ENCODE measurements around the gene NEDD1. TPM values are rescaled to one million over a fixed set of nuclear protein-coding genes. Genes with fewer than 3 reads are reported as not detected.

The NEDD1 gene
- total RNA-seq, 1 experiment from 2014 or later: 17.2 TPM

DNA sequence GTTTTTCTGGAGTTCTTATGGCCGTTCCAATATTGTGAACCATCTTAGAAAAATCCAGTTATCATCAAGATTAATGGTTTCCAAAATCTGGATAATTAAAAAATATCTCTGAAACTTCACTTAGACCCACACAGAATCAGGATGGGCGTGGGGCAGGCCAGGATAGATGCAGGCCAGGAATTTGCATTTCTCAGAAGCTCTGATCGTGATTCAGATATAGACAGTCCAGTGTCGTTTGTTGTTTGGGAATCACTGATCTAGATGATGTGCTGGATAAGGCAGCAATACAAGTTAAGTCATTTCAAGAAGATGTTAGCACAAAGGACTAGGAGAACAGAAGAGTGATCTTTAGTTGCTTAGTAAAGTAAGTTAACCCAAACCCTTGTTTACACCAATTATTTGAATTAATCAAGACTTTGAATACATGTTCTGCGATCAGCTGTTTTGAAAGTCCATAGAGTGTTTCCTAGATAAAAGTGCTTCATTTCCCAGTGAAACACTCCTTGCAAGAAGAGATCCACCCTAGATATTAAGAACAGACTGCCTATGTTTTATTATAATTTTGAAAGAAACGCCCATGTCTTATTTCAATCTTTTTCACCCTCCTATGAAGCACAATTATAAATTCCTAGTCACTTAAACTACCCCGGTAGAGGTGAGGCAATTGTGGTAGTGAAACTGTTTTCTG, 90.9 kb downstream of the NEDD1 start:
- TF ChIP-seq, protein P1, sequence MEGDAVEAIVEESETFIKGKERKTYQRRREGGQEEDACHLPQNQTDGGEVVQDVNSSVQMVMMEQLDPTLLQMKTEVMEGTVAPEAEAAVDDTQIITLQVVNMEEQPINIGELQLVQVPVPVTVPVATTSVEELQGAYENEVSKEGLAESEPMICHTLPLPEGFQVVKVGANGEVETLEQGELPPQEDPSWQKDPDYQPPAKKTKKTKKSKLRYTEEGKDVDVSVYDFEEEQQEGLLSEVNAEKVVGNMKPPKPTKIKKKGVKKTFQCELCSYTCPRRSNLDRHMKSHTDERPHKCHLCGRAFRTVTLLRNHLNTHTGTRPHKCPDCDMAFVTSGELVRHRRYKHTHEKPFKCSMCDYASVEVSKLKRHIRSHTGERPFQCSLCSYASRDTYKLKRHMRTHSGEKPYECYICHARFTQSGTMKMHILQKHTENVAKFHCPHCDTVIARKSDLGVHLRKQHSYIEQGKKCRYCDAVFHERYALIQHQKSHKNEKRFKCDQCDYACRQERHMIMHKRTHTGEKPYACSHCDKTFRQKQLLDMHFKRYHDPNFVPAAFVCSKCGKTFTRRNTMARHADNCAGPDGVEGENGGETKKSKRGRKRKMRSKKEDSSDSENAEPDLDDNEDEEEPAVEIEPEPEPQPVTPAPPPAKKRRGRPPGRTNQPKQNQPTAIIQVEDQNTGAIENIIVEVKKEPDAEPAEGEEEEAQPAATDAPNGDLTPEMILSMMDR (conservative IDR thresholded peaks at IDR 0.05): no peak
- no peak overlapping the region for H3K9ac ChIP-seq (ENCODE audit: extremely low read depth, insufficient read length, low read length)
- H3K4me1 ChIP-seq (ENCODE audit: insufficient read depth, low read length): no peaks in the 10 kb centered on the region
- no peak overlapping the region for H3K56ac ChIP-seq (ENCODE audit: insufficient read length, low read depth, low read length)
- H3K79me1 ChIP-seq (ENCODE audit: insufficient read depth, low read depth, low read length, poor library complexity, severe bottlenecking): no peaks in the 10 kb centered on the region
- no peaks in the 10 kb centered on the region for H3K23me2 ChIP-seq (ENCODE audit: insufficient read length, low read depth, low read length, poor library complexity, severe bottlenecking)
- no peak overlapping the region for H3K27ac ChIP-seq (ENCODE audit: insufficient read length, low read depth, low read length)
- H3K14ac ChIP-seq (ENCODE audit: insufficient read depth, low read length): no peak overlapping the region
- H4K5ac ChIP-seq (ENCODE audit: insufficient read length, low read depth, low read length): no peak overlapping the region
- no peak overlapping the region for H2BK15ac ChIP-seq (ENCODE audit: low read depth, low read length)
- no peak overlapping the region for H2BK12ac ChIP-seq (ENCODE audit: insufficient read length, low read depth, low read length)
- H3T11ph ChIP-seq (ENCODE audit: low read length): no peak overlapping the region
- H4K91ac ChIP-seq (ENCODE audit: insufficient read length, low read depth, low read length): no peak overlapping the region
- H4K8ac ChIP-seq (replicated peaks; ENCODE audit: insufficient read length, low read depth, low read length): no peak overlapping the region
- no peak overlapping the region for H3K4me2 ChIP-seq (ENCODE audit: insufficient read depth, insufficient read length, low read length)
- no peak overlapping the region for H3K23ac ChIP-seq (ENCODE audit: insufficient read length, low read depth, low read length)
- H3K79me2 ChIP-seq (ENCODE audit: insufficient read depth, low read length): no peaks in the 10 kb centered on the region
- no peak overlapping the region for H2BK20ac ChIP-seq (ENCODE audit: low read depth, low read length, poor library complexity, severe bottlenecking)
- no peak overlapping the region for H2BK120ac ChIP-seq (ENCODE audit: low read depth, low read length, poor library complexity, severe bottlenecking)
- no peak for DNase-seq
- no peaks in the 10 kb centered on the region for H4K20me1 ChIP-seq (ENCODE audit: control insufficient read depth, insufficient read depth, insufficient read length)
- H2AFZ ChIP-seq (ENCODE audit: low read length): no peak overlapping the region
- H2AK5ac ChIP-seq (ENCODE audit: insufficient read length, low read length): no peak overlapping the region
- WGBS (ENCODE audit: extremely low coverage, insufficient read length, low lambda C conversion rate): no CpG with 5 or more reads among the region's 7 CpGs
- H3K4ac ChIP-seq (ENCODE audit: low read depth, low read length): no peak overlapping the region
- Mint-ChIP-seq H3K27me3 (ENCODE audit: low read depth) (no peaks in the 10 kb centered on the region), H3K4me1 (peaks cover 2 to 3% of the 10 kb centered on the region in 2 experiments; a peak in 2 of 4 replicates), H3K4me3 (no peak overlapping the region), H3K9me3 (no peaks in the 10 kb centered on the region), H3K27ac (no peak overlapping the region), H3K36me3 (ENCODE audit: insufficient read depth in 1 of 3, low read depth in 3 of 3) (peaks cover 0 to 2% (median 0%) of the 10 kb centered on the region in 3 experiments; a peak in 1 of 7 replicates)
- no peaks in the 10 kb centered on the region for H3K9me3 ChIP-seq (ENCODE audit: control insufficient read depth, low read depth, low read length)
- H3K18ac ChIP-seq (ENCODE audit: insufficient read length, low read depth, low read length): no peak overlapping the region
- H2BK5ac ChIP-seq (ENCODE audit: insufficient read length, low read length): no peak overlapping the region
- H3K27me3 ChIP-seq (ENCODE audit: insufficient read depth, low read length): no peaks in the 10 kb centered on the region

All from H9 (cell line).